Upper lobe of left lung (tissue), 4 donors: Measurements from ENCODE around the gene ZBTB48.

Source experiments
- EP300 ChIP-seq, 4 donors: sonication (generic); formaldehyde crosslinking; IDR thresholded peaks; one replicate each; pipeline ENCODE4 v1.5.1; 2017; ENCODE audit warnings: antibody characterized with exemption in 4 of 4, control low read depth in 2 of 4
- POLR2A ChIP-seq, 4 donors: fragments of 450-650 bp; IDR thresholded peaks; one replicate each; pipeline ENCODE4 v1.5.1; 2016 to 2017; ENCODE audit warnings: antibody characterized with exemption in 4 of 4, mild to moderate bottlenecking in 2 of 4
- TF ChIP-seq, protein P1 (sequence below), 6 experiments: fragments of 450-650 bp in 4 of 6; fragments of 200-600 bp in 2 of 6; sonication (generic) in 2 of 6; IDR thresholded peaks; one replicate each; pipeline ENCODE4 v1.5.1; 2016 to 2019; ENCODE audit warnings: antibody characterized with exemption in 6 of 6

DNA sequence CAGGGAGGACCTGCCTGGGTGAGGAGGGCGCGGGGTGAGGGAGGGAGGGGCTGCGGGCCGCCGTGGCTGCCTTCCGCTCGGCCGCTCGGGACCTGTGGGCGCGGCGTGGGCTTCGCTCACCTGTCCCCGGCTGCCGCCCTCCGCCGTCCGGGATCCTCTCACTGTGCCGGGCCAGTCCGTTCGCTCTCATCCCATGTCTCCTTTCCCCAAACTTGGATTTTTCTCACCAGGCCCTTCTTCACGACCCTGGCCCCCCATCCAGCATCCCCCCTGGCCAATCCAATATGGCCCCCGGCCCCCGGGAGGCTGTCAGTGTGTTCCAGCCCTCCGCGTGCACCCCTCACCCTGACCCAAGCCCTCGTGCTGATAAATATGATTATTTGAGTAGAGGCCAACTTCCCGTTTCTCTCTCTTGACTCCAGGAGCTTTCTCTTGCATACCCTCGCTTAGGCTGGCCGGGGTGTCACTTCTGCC, 362 bp downstream of the ZBTB48 start:
- TF ChIP-seq, protein P1, sequence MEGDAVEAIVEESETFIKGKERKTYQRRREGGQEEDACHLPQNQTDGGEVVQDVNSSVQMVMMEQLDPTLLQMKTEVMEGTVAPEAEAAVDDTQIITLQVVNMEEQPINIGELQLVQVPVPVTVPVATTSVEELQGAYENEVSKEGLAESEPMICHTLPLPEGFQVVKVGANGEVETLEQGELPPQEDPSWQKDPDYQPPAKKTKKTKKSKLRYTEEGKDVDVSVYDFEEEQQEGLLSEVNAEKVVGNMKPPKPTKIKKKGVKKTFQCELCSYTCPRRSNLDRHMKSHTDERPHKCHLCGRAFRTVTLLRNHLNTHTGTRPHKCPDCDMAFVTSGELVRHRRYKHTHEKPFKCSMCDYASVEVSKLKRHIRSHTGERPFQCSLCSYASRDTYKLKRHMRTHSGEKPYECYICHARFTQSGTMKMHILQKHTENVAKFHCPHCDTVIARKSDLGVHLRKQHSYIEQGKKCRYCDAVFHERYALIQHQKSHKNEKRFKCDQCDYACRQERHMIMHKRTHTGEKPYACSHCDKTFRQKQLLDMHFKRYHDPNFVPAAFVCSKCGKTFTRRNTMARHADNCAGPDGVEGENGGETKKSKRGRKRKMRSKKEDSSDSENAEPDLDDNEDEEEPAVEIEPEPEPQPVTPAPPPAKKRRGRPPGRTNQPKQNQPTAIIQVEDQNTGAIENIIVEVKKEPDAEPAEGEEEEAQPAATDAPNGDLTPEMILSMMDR (IDR thresholded peaks at IDR 0.05): no peak
- no peak for TF ChIP-seq POLR2A (IDR thresholded peaks at IDR 0.05)
- TF ChIP-seq EP300 (IDR thresholded peaks at IDR 0.05): no peak
